SKM-1 (cell line): Measurements from ENCODE around the gene APOC3.
A peak's percentile ranks its signal among the peaks of the same experiment; 100 is the strongest.

Experiments
- DNase-seq: peaks from one replicate; lab custom pipeline; 2025; ENCODE audit not compliant: unreplicated experiment; lab: John Stamatoyannopoulos, UW

APOC3 gene

GRCh38 chr11:116829525-116830183 is at the start of gene APOC3:
TSS of gene APOC3 (plus strand) at chr11:116829907. CDS start at chr11:116830583, 676 bp downstream.
- no peak for DNase-seq

- DNase-seq: no peak
Measured at GRCh38 chr11:116782728-116783127, 47.0 kb upstream of the APOC3 start.

DNA sequence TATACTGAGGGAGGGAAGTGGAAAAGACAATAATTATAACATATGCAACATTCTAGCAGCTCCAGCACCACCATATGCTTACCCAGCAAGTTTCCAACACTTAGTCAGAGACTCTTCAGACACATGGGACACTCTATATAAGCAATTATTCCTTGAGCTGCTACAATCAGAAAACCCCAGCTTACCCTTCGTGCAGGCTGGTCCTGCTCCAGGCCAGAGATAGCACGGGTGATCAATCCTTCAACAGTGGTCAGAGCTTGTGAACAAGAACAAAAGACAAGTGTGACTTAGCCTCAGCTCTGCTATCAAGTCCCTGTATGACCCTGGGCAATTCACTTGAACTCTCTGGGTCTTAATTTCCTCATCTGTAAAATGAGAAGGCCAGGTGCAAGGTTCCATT is 43.4 kb upstream of the APOC3 start:
- DNase-seq: no peak

GRCh38 chr11:116786966-116787365 is 42.7 kb upstream of the APOC3 start:
- no peak for DNase-seq

GRCh38 chr11:116787436-116787785 is 42.3 kb upstream of the APOC3 start:
- no peak for DNase-seq

DNA sequence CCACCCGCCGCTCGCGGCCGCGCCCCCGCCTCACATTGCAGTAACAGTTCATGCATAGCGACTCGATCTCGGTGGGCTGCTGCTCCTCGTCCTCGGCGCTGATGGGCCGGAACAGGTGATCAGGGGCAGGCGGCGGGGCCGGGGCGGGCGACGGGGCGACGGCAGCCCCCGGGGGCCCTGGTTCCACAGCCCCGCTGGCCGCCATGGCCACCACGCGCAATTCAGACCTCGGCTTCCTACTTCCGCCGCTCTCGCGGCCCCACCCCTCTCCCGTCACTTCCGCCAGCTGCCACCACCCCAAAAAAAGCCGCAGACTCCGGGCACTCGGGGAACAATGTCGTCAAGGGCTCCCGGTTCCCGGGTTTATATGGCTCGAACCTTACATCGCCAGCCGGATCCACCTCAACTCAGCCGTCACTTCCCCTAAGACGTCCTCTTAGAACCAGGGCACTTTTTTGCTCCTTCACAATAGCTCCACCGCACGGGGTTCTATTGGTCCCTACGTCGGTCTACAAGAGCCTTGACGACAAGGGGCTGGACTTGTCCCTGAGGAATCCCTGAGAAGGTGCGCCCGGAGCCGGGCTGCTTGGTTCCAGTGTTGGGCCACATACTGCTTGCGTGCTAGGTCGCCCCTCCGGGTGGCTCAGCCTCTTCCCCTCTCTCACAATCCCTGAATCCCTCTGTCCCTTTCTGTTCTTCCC is 41.8 kb upstream of the APOC3 start, which contains the start of gene ZPR1:
Gene ZPR1 (minus strand): TSS at position 238 of the 701 bp plus-strand sequence. CDS start 33 bp downstream, at position 205.
- peak; percentile 54 for DNase-seq

- DNase-seq: no peak
Measured at GRCh38 chr11:116788534-116788933, 41.2 kb upstream of the APOC3 start.

GRCh38 chr11:116788975-116789374 is 40.7 kb upstream of the APOC3 start:
- DNase-seq: no peak

DNA sequence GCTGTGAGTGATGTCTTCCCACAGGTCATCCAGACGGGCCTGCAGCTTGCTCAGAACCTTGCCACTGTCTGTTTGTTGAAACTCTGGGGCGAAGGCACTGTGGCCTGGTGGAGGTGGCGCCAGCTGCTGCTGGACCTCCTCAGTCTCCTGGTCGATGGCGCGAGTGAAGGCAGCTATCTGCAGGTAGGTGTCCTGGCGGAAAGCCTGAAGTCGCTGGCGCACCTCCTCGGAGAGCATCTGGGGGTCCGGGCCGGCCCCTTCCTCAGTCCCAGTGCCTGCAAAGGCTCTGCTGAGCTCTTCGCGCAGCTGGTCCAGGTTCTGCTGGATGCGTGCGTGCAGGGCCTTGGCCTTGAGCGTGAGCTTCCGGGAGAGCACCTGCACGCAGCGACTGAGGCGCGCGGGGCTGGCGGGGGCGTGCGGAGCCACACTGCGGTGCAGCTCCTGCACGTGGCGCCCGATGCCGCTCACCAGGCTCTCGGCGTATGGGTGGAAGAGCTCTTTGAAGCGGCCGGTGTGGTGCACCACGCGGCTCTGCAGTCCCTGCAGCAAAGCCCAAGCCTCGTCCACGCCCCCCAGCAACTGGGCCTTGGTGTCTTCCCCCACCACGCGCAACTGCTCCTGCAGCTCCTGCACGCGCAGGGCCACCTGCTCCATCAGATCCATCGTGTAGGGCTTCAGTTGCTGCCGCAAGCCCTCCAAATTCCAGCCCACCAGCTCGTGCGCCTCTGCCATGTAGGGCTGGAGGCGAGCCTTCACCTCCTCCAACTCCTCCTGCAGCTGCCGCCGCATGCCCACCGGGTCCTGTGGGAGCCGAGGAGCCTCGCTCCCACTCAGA is 39.3 kb upstream of the APOC3 start:
- no peak for DNase-seq

- peak; percentile 21 for DNase-seq
Measured at GRCh38 chr11:116791002-116791812, 38.5 kb upstream of the APOC3 start.

- no peak for DNase-seq
Measured at GRCh38 chr11:116791813-116792143, 37.9 kb upstream of the APOC3 start, which contains the start of gene APOA5. TSS of gene APOA5 (minus strand) at chr11:116791879. CDS start at chr11:116791860, 19 bp downstream.

- no peak for DNase-seq
Measured at GRCh38 chr11:116792144-116792868, 37.4 kb upstream of the APOC3 start.

- DNase-seq: no peak
Measured at GRCh38 chr11:116792869-116793771, 36.6 kb upstream of the APOC3 start.

GRCh38 chr11:116793772-116794097 is 36.0 kb upstream of the APOC3 start:
- DNase-seq: peak; percentile 11

- DNase-seq: no peak
Measured at GRCh38 chr11:116794851-116795250, 34.9 kb upstream of the APOC3 start.

GRCh38 chr11:116796548-116796947 is 33.2 kb upstream of the APOC3 start:
- DNase-seq: no peak

- DNase-seq: no peak
Measured at GRCh38 chr11:116797816-116798215, 31.9 kb upstream of the APOC3 start.

- no peak for DNase-seq
Measured at GRCh38 chr11:116798368-116798767, 31.3 kb upstream of the APOC3 start.

GRCh38 chr11:116800610-116801009 is 29.1 kb upstream of the APOC3 start:
- DNase-seq: no peak
